ENCODE data around the gene JAG1.
"Not testable (repeated sequence)": the region's sequence is repeated elsewhere in the genome, so short reads cannot be mapped to it uniquely, and the experiment has no call there.

Gene JAG1

GRCh38 chr20:10613911-10614310 lies 59.9 kb downstream of the JAG1 start:
- DNase-seq (ENCODE audit: low read depth in 1 of 2, low spot score in 1 of 2): no peak

DNA sequence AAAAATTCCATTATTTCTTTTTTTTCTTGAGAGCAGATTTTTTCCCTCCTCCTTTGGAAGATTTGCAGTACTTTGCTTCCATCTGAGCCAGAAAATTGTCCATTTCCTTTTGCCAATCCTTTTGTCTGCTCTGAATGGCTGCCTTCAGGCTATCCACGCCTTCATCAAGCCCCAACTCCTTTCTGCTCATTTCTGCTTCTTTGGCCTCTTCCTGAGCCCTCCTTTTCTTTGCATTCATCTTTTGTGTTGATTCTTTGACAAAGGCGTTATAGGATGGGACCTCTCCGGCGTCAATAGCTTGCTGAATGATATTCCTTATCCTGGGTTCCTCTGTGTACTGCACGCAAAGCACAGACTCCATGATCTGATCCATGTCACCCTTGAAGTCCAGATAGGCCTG lies 60.4 kb downstream of the JAG1 start:
- DNase-seq (ENCODE audit: low read depth in 1 of 2, low spot score in 1 of 2): not testable (repeated sequence)

DNA sequence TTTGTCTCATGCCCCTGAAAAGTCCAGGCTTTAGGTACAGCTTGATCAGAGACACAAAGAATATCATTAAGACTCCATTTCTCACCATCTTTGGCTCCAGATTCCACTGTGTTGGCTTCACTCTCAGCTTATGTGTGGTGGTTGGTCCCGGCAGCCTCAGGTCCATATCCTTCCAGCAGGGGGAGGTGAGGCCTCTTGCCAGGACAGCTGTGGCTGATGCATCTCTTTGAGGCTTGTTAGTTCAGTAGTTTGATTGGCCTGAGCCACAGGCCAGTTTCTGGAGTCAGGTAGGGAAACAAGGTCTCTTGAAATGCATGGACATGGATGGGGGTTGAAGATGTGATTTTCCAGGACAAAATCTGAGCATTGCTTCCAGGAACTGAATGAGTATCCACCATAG lies 62.4 kb downstream of the JAG1 start:
- no peak for DNase-seq (ENCODE audit: low read depth in 1 of 2, low spot score in 1 of 2)

DNA sequence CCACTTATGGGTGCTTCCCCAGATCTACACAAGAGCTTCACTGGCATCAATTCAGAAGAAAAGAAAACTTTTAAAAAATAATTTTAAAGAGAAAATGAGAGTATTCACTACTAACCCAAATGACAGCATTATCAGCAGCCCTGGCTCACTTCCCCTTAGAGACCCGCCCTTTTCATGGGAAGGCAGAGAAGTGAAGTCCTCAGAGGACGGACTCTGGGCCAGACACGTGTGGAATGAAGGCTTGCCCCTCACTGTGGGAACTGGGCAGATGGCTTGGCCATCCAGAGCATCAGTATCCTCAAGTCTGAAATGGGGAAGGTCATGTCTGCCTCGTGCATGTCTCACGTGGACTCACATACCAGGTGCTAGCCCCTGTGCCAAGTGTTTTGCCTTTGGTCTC lies 63.5 kb downstream of the JAG1 start:
- no peak for DNase-seq (ENCODE audit: low read depth in 1 of 2, low spot score in 1 of 2)

- no peak for DNase-seq (ENCODE audit: low read depth in 1 of 2, low spot score in 1 of 2)
Measured at GRCh38 chr20:10609770-10610169, 64.0 kb downstream of the JAG1 start.

DNA sequence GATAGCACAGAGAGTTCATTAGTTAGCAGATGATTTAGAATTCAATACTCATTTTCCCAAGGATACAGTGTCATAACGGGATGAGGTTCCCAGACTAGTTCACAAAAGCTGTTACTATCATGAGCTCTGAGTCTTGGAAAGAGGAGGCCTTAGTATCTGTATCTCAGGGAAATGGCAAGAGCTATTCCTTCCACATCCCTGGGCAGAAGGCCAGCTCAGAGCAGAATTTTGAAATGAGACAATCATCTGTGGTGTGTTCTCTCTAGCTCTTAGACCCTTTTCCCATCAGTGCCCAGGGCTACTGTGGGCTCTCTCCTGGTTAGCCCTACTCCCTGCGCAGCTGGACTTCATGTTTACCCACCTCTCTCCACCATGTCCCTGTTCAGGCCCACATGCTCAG lies 64.5 kb downstream of the JAG1 start:
- DNase-seq (ENCODE audit: low read depth in 1 of 2, low spot score in 1 of 2): no peak

DNA sequence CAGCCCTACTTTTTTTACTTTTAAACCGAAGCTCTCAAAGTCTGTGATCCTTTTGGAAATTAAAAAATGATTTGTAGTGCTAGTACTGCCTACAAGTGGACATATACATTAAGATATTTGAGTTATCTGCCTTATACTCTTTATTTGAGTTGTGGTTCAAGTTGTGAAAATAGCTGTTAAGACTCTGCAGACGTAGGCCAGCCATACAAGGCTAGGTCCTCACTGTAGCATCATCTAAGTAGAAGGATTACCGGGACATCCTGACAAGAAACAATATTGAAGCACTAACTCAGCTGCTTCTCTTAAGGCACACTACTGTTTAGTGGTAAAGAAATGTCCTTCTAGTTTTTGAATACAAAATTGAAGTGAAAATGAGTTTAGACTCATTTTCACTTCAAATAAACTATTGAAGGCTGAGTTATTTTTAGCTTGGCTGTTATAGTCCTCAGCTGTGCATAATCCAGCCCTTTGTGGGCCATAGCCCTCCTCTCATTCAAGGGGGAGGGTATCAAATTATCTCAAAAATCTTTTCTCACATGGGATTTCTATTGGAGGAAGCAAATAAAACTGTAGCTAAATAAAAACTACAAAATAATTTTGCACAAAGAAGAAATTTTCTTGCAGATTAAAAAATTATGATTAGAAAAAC lies 68.1 kb downstream of the JAG1 start:
- DNase-seq (ENCODE audit: low read depth in 1 of 2, low spot score in 1 of 2): no peak

DNA sequence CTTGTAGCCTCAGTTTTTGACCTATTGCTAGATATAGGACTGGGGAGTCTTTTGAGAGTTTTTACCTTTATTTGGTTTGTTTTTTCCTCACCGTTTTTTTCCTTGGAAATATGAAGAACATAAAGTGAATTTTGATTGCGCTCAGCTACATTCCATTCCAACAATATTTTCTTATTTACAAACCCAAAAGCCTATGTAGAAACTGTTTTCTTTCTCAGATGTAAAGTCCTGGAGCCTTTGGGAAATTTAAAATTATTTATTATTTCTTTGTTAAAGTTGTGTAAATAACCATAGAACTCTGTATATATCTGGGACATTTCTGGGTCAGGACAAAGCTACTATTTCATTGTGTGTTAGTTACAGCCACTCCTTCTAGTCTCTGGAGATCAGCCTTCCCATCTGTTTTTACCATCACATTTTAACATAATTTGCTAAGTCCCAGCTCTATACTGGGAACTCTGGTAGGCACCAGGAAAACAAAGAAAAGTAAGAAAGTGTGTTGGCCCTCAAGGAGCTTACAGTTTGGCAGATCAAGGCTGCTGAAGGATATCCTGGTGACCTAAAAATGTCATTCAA lies 68.8 kb downstream of the JAG1 start:
- DNase-seq (ENCODE audit: low read depth in 1 of 2, low spot score in 1 of 2): no peak

DNA sequence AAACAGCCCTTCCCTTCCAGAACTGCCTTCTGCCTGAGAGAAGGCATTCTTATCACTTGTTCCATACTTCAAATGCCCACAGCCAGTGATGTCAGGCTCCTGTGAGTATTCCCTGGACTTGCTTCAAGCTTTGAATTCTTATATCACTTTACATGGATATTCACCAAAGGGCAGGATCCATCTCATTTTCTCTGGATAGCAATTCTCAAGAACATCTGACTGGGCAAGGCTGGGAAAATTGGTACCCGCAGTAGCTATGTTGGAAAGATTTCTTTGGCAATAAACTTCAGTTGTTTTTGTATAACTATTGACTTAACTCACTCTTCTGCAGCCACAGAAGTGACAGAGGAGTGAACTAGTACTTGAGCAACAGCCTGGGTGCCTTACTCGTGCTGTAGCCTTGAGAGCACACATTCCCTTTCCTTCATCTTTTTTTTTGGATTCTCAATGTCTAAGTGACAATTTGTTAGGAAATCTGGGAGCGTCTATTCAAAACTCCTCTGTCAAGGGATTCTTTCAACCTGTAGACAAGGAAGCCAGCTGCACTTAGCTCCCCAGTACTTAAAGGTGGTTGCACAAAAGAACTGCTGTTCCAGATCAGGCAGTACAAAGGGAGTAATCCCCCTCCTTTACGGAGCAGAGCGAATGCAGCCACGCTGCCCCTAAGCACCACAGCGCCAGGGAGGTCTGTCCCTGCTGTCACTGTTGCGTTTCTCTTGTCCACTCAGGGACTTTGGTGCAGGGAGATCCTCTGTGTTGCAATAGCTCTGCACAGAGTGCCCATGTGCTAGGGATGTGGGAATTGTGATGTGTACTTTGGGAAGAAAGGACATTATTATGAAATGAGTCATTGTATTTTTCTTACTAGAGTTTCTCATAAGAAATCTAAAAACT lies 69.6 kb downstream of the JAG1 start:
- DNase-seq (ENCODE audit: low read depth in 1 of 2, low spot score in 1 of 2): no peak

GRCh38 chr20:10603378-10603777 lies 70.4 kb downstream of the JAG1 start:
- DNase-seq (ENCODE audit: low read depth in 1 of 2, low spot score in 1 of 2): no peak

GRCh38 chr20:10602221-10602871 lies 71.5 kb downstream of the JAG1 start:
- no peak for DNase-seq (ENCODE audit: low read depth in 1 of 2, low spot score in 1 of 2)

DNA sequence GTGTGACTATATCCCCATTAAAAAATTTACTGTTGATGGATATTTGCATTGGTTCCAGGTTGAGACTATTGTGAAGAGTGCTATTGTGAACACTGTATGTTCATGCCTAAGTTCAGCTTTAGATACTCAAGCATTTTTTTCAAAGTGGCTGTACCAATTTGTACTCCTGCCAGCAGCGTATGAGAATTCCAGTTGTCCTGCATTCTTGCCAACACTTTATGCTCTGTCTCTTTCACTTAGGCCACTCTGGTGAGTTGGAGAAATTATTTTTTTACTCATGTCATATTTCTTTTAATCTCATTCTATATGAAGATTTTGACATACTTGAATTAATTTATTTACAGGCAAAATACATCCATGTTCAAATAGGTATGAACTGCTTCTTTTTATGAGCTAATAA lies 76.2 kb downstream of the JAG1 start:
- no peak for DNase-seq (ENCODE audit: low read depth in 1 of 2, low spot score in 1 of 2)

DNA sequence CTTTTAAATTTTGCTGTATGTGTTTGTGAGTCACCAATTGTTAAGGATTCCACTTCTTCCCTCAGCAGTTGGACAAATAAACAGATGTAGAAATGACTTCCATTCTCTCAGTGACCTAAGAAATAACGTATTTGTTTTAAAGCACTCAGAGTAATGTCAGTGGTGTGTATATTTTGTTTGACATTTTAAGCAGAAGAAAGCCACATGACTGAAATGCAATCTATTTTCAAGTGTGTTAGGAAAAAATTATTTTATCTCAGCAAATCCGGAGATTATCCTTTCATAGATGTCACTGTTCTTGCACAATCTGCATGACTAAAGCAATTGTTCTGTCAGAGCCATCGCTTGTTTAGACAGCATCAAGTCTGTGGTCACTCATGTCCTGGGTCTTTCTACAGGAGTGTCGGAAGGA lies 77.1 kb downstream of the JAG1 start:
- no peak for DNase-seq (ENCODE audit: low read depth in 1 of 2, low spot score in 1 of 2)

- DNase-seq (ENCODE audit: low read depth in 1 of 2, low spot score in 1 of 2): no peak
Measured at GRCh38 chr20:10595985-10596384, 77.8 kb downstream of the JAG1 start.

DNA sequence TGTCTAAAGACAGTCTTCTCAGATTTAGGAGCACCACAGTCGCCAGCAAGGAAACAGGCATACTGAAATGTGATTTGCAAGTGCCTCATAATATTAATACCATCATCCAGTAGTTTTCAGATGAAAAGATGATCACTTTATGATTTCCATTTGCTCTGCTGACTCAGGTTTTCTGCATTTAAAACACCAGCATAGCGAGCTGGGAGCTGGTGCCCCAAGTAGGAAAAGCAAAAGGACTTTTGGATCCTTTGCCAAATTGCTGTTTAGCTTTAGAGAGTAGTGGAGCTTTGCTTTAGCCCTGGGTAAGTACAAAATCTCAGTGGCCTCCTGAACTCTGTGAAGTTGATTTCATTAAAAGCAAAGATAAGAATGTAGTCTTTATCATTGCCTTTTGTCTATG lies 78.5 kb downstream of the JAG1 start:
- DNase-seq (ENCODE audit: low read depth in 1 of 2, low spot score in 1 of 2): no peak

- DNase-seq (ENCODE audit: low read depth in 1 of 2, low spot score in 1 of 2): no peak
Measured at GRCh38 chr20:10594296-10594868, 79.4 kb downstream of the JAG1 start.

DNA sequence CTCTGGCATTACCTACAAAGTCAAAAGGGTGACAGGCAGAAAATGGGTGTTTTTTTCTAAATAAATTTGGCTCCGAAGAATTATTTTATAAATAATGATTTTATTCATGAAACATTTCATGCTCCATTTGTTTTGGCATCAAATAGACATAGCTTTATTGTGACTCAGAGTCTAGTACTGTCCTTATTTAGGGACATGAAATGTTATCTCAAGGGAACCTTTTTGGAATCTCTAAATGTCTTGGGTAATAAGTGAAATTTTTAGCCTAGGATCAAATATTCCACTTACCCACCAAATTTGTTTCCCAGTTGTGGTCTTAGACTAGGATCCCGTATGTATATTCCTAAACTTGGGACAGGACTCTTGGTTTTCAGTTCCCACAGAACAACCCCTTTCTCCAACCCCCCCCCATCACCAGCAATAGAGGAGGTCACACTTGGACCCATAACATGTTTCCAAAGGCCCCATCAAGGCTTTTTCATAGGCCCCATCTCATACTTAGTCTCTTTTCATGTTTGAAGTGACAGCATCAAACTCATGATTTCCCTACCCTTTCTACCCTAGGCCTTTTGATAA lies 81.8 kb downstream of the JAG1 start:
- DNase-seq (ENCODE audit: low read depth in 1 of 2, low spot score in 1 of 2): no peak

GRCh38 chr20:10590950-10591671 lies 82.7 kb downstream of the JAG1 start:
- no peak for DNase-seq (ENCODE audit: low read depth in 1 of 2, low spot score in 1 of 2)

GRCh38 chr20:10590446-10590845 lies 83.4 kb downstream of the JAG1 start:
- not testable (repeated sequence) for DNase-seq (ENCODE audit: low read depth in 1 of 2, low spot score in 1 of 2)
